ENCODE results near the gene PRPF40B. TPM values are rescaled to one million over a fixed set of nuclear protein-coding genes. Genes with fewer than 3 reads are reported as not detected.

Gene PRPF40B
- total RNA-seq, 4 donors from 2014 or later = 14.6 to 24.0 (median 18.3) TPM

GRCh38 chr12:49622501-49623141, 740 bp upstream of the PRPF40B start:
- 0 to 1% methylated on average over 4 to 15 of the region's 22 CpGs for WGBS, 2 donors (ENCODE audit: low coverage in 1 of 2)
- TF ChIP-seq POLR2A (IDR thresholded peaks at IDR 0.05) = no peak
- no peak for TF ChIP-seq CTCF (IDR thresholded peaks at IDR 0.05)
- no peak for TF ChIP-seq POLR2AphosphoS5 (IDR thresholded peaks at IDR 0.05)
- no peak for TF ChIP-seq EP300 (IDR thresholded peaks at IDR 0.05)
- Histone ChIP-seq H3K4me1 (peaks cover 0 to 40% (median 9%) of the 10 kb centered on the region in 3 donors), H3K36me3 (no peaks in the 10 kb centered on the region), H3K4me3 (peak overlapping the region; percentile 41 to 69), H3K27me3 (no peaks in the 10 kb centered on the region), H3K27ac (peak overlapping the region; percentile 68 to 92 (median 90)), H3K9me3 (no peaks in the 10 kb centered on the region)
- peak; percentile 20 for ATAC-seq

- no peak for ATAC-seq
- no peak for TF ChIP-seq EP300 (IDR thresholded peaks at IDR 0.05)
- TF ChIP-seq POLR2AphosphoS5 (IDR thresholded peaks at IDR 0.05) = no peak
- Histone ChIP-seq H3K27ac (peak overlapping the region in 2 of 4 donors; percentile 91 to 92), H3K4me1 (peaks cover 0 to 40% (median 9%) of the 10 kb centered on the region in 3 donors), H3K4me3 (no peak overlapping the region), H3K27me3 (no peaks in the 10 kb centered on the region), H3K36me3 (no peaks in the 10 kb centered on the region), H3K9me3 (no peaks in the 10 kb centered on the region)
- WGBS, 2 donors (ENCODE audit: low coverage in 1 of 2) = 64 to 75% methylated on average over 3 to 4 of the region's 4 CpGs
Measured at GRCh38 chr12:49624921-49625577, 1.7 kb downstream of the PRPF40B start.

GRCh38 chr12:49626169-49626835, 2.9 kb downstream of the PRPF40B start:
- ATAC-seq = no peak
- Histone ChIP-seq H3K27ac (peak overlapping the region in 1 of 4 donors; percentile 91), H3K9me3 (no peaks in the 10 kb centered on the region), H3K36me3 (no peaks in the 10 kb centered on the region), H3K27me3 (no peaks in the 10 kb centered on the region), H3K4me3 (no peak overlapping the region), H3K4me1 (peaks cover 0 to 38% (median 9%) of the 10 kb centered on the region in 3 donors)
- 68 to 74% methylated on average over 6 of the region's 6 CpGs for WGBS, 2 donors (ENCODE audit: low coverage in 1 of 2)
- TF ChIP-seq POLR2A (IDR thresholded peaks at IDR 0.05) = no peak
- TF ChIP-seq CTCF (IDR thresholded peaks at IDR 0.05) = no peak
- TF ChIP-seq EP300 (IDR thresholded peaks at IDR 0.05) = no peak
- TF ChIP-seq POLR2AphosphoS5 (IDR thresholded peaks at IDR 0.05) = no peak

GRCh38 chr12:49626836-49627235, 3.5 kb downstream of the PRPF40B start:
- TF ChIP-seq EP300 (IDR thresholded peaks at IDR 0.05) = no peak
- TF ChIP-seq POLR2A (IDR thresholded peaks at IDR 0.05) = no peak
- no peak for TF ChIP-seq CTCF (IDR thresholded peaks at IDR 0.05)
- TF ChIP-seq POLR2AphosphoS5 (IDR thresholded peaks at IDR 0.05) = no peak
- Histone ChIP-seq H3K4me3 (no peak overlapping the region), H3K4me1 (peaks cover 0 to 33% (median 5%) of the 10 kb centered on the region in 3 donors), H3K9me3 (no peaks in the 10 kb centered on the region), H3K36me3 (peaks cover 0 to 5% of the 10 kb centered on the region in 2 donors), H3K27me3 (no peaks in the 10 kb centered on the region), H3K27ac (no peak overlapping the region)
- no peak for ATAC-seq
- WGBS, 2 donors (ENCODE audit: low coverage in 1 of 2) = 86 to 100% methylated on average over 1 of the region's 1 CpG

- Histone ChIP-seq H3K27me3 (no peaks in the 10 kb centered on the region), H3K4me3 (no peak overlapping the region), H3K9me3 (no peaks in the 10 kb centered on the region), H3K27ac (no peak overlapping the region), H3K36me3 (peaks cover 0 to 15% of the 10 kb centered on the region in 2 donors), H3K4me1 (peaks cover 0 to 23% (median 0%) of the 10 kb centered on the region in 3 donors)
- ATAC-seq = no peak
- TF ChIP-seq POLR2AphosphoS5 (IDR thresholded peaks at IDR 0.05) (no peak), EP300 (IDR thresholded peaks at IDR 0.05) (no peak)
- WGBS, 2 donors (ENCODE audit: low coverage in 1 of 2) = 52 to 56% methylated on average over 2 of the region's 3 CpGs
Measured at GRCh38 chr12:49627752-49628360, 4.5 kb downstream of the PRPF40B start.
